ENCODE data around the gene CD164L2.
A peak's percentile ranks its signal among the peaks of the same experiment; 100 is the strongest.
"Not testable (repeated sequence)": the region's sequence is repeated elsewhere in the genome, so short reads cannot be mapped to it uniquely, and the experiment has no call there.

CD164L2 gene
- total RNA-seq: 0 reads per million in 3 experiments

GRCh38 chr1:27383039-27383605 is at the start of gene CD164L2:
TSS of gene CD164L2 (minus strand) at chr1:27383333. CDS start at chr1:27383239, 94 bp downstream.
- DNase-seq: peak; percentile 28

GRCh38 chr1:27432725-27433124 is 49.6 kb upstream of the CD164L2 start:
- DNase-seq: not testable (repeated sequence)

GRCh38 chr1:27431601-27431940 is 48.4 kb upstream of the CD164L2 start:
- DNase-seq: no peak

GRCh38 chr1:27430903-27431600 is 47.9 kb upstream of the CD164L2 start:
- DNase-seq: peak; percentile 53

GRCh38 chr1:27429029-27429425 is 45.9 kb upstream of the CD164L2 start:
- no peak for DNase-seq

- no peak for DNase-seq
Observed at GRCh38 chr1:27428316-27429028, 45.3 kb upstream of the CD164L2 start.

- DNase-seq: no peak
Observed at GRCh38 chr1:27427816-27428315, 44.7 kb upstream of the CD164L2 start.

- DNase-seq: no peak
Observed at GRCh38 chr1:27427329-27427728, 44.2 kb upstream of the CD164L2 start.

- DNase-seq: no peak
Observed at GRCh38 chr1:27423709-27424108, 40.6 kb upstream of the CD164L2 start.

- DNase-seq: peak; percentile 36
Observed at GRCh38 chr1:27418326-27419185, 35.4 kb upstream of the CD164L2 start.

GRCh38 chr1:27417713-27418112 is 34.6 kb upstream of the CD164L2 start:
- no peak for DNase-seq

- peak; percentile 56 for DNase-seq
Observed at GRCh38 chr1:27416387-27417111, 33.4 kb upstream of the CD164L2 start.

GRCh38 chr1:27414091-27414490 is 31.0 kb upstream of the CD164L2 start:
- no peak for DNase-seq

GRCh38 chr1:27413004-27413403 is 29.9 kb upstream of the CD164L2 start:
- DNase-seq: no peak

GRCh38 chr1:27412502-27412901 is 29.4 kb upstream of the CD164L2 start:
- DNase-seq: no peak

- no peak for DNase-seq
Observed at GRCh38 chr1:27410709-27411108, 27.6 kb upstream of the CD164L2 start.

- no peak for DNase-seq
Observed at GRCh38 chr1:27409669-27410068, 26.5 kb upstream of the CD164L2 start.

GRCh38 chr1:27408151-27408550 is 25.0 kb upstream of the CD164L2 start:
- DNase-seq: no peak

GRCh38 chr1:27406791-27407190 is 23.7 kb upstream of the CD164L2 start:
- DNase-seq: not testable (repeated sequence)

GRCh38 chr1:27406362-27406680 is 23.2 kb upstream of the CD164L2 start:
- DNase-seq: no peak

- not testable (repeated sequence) for DNase-seq
Observed at GRCh38 chr1:27405598-27406361, 22.6 kb upstream of the CD164L2 start.

- DNase-seq: no peak
Observed at GRCh38 chr1:27405074-27405473, 21.9 kb upstream of the CD164L2 start.

Measured in central memory CD4-positive, alpha-beta T cell (primary cell).